GM19239 (cell line): ENCODE measurements around the gene SCAMP2.

Experiments used
- DNase-seq: peaks from one replicate; pipeline ENCODE4 v3.0.0; 2011; ENCODE audit warnings: low spot score; ENCODE audit not compliant: insufficient read length
- FAIRE-seq: peaks from 2 replicates; lab custom pipeline; 2011; peaks lifted over from hg19 to GRCh38; lab: Jason Lieb, UNC

The SCAMP2 gene

GRCh38 chr15:74865316-74865715 lies 7.8 kb downstream of the SCAMP2 start:
- FAIRE-seq (no peak), DNase-seq (no peak)

DNA sequence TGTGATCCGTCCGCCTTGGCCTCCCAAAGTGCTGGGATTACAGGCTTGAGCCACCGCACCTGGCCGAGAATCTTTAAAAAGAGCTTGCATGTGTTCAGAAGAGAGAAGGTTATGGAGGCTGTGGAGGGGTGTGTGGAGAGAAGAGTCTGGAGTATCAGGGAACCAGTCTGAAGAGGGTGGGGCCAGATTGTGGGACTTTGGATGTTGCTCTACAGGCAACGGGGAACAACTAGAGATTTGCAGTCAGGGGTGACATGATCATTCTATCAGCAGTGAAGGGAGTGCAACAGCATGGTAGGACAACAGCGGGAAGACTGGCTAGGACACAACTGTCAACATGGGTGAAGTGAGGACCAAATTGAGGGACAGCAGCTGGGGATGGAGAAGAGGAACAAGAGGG lies 8.9 kb downstream of the SCAMP2 start:
- DNase-seq (no peak), FAIRE-seq (no peak)

DNA sequence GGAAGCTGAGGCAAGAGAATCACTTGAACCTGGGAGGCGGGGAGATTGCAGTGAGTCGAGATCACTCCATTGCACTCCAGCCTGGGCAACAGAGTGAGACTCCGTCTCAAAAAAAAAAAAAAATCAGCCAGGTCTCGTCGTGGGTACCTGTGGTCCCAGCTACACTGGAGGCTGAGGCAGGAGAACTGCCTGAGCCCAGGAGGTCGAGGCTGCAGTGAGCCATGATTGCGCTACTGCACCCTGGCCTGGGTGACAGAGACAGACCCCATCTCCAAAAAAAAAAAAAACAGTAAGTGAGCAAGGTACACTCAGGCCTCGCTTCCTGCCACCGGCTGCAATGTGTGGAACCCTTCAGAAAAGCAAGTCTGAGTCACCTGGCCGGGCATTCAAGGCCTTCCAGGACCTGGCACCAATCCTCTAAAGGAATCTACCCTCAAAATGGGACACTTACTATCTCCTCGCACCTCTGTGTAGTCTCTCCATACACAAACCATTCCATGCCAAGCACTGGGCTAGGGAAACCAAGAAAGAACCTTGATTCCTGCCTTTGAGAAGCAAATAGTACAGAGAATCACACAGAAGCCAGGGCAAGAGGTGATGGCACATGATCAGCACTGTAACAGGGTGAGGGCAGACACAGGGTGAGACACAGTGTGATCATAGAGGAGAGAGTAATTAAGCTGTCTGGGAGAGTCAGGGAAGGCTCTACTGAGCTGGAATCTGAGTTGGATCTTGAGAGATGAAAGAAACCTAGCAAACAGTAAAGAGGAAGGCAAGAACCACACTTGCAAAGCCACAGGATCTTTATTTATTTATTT lies 9.7 kb downstream of the SCAMP2 start:
- FAIRE-seq (no peak), DNase-seq (no peak)

DNA sequence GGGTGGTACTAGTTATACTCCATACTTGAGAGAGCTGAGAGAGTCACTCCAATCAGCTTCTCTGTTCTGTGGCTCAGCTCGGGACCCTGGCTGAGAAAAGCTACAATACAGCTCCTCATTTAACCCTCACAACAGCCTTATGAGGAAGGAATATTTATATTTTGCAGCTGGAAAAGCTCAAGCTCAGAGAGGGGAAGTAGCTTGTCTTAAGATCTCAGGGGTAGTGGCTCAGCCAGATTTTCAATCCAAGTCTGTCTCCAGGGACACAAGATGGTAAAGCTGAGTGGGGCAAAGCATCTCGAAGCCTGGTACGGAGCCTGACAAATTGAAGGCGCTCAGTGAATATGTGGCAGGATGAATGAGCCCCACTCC lies 14.8 kb downstream of the SCAMP2 start:
- DNase-seq (no peak), FAIRE-seq (peak; percentile 42)

- FAIRE-seq, result no peak
- DNase-seq, result no peak
Observed at GRCh38 chr15:74857671-74858368, 15.3 kb downstream of the SCAMP2 start.

DNA sequence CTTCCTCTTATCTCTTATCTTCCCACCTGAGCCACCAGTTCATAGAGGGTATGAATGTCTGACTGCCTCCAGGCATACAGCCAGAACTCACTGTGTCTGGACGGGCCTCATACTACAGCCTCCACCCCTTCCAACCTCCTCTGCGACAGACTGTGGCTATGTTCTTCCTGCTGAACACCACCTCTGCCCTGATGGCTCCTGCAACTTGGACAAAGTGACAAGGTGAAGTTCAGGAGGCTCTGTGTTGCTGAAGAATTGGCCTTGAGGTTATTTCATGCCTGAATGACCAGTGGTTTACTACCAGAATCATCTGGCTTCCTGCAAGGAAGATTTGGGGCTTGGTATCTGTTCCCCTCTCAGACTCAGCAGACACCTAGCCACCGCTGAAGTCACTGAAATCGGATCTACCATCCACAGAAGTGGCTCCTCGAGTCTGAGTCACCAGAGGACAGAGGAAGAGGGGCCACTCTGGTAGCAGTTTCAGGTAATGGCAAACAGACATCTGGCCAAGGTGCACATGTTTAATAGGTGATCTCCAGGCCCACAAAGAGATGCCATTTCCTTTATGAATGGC lies 16.0 kb downstream of the SCAMP2 start:
- peak; percentile 99 for FAIRE-seq

GRCh38 chr15:74856537-74856936 lies 16.6 kb downstream of the SCAMP2 start:
- no peak for FAIRE-seq
- no peak for DNase-seq

More for the DNA sequence above, 16.0 kb downstream of the SCAMP2 start:
- DNase-seq, result peak; percentile 72

DNA sequence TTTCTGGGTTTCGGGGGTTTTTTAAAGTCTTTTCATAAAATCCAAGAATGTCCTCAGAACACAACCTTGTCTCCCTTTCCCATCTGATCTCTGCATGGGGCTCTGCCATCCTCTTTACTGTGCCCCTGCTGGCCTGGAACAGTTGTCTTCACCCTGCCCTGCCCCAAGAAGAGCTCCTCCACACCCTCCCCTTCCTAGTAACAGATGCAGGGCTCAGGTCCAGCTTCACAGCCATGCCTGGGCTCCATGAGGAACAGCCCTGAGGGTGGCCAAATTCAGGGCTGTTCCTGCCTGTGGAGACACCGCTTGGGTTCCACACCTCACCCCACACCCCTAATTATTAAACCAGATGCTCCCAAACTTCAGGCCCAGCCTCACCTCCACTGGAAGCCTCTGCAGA lies 17.3 kb downstream of the SCAMP2 start:
- DNase-seq (no peak), FAIRE-seq (no peak)

GRCh38 chr15:74854453-74855022 lies 18.6 kb downstream of the SCAMP2 start:
- DNase-seq (no peak), FAIRE-seq (no peak)

- FAIRE-seq, result no peak
- DNase-seq, result no peak
Observed at GRCh38 chr15:74851960-74852359, 21.2 kb downstream of the SCAMP2 start.

DNA sequence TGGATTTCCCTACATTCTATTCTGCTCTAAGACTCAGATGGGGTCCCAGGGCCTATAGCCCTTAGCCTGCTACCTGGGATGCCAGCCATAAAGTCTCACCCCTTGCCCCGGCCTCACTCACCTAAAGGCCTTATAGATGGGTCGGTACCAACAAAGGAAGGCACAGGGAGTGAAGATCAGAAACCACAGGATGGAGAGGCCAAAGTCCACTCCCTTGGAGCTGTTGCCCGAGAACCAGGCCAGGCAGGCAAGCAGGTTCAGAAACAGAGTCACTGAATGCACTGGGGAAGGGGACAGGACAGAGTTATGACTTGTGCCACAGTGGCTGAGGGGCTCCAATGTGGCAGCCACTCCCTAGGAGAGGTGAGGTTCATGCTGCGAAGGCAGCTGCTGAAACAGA lies 22.8 kb downstream of the SCAMP2 start:
- DNase-seq (no peak), FAIRE-seq (no peak)

DNA sequence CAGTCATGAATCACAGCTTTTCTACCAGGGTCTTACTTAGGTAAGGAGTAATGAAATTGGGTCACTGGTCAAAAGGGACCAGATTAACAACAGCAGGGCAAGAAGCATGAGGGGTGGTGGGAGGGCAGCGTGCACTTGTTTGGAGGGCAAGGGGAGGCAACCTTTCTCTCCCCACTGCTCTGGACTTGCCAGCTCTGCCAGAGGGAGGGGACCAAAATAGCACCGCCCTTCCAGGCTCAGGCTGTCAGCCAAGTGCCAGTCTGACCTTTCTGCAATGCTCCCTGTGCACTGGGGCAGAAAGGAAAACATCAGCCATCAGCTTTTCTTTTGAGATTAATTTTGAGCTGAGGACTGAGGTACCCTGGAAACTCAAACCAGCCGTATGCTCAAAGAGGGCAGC lies 25.7 kb downstream of the SCAMP2 start:
- FAIRE-seq, result no peak
- DNase-seq, result no peak

DNA sequence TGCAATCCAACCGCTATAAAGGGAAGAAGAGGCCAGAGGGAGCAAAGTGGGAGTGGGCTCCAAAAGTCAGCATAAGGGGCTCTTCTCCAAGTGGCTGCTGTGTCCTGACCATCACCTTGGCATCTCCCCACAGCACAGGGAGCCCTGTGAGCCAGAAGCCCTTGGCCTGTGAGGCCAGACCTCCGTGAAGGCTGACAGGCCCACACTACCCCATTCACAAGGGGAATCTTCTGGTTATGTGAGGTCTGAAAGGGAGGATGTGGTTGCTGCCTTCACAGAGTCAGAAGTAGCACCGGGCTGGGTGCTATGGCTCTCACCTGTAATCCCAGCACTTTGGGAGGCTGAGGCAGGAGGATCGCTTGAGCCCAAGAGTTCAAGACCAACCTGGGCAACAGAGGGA lies 27.6 kb downstream of the SCAMP2 start:
- no peak for FAIRE-seq
- DNase-seq, result no peak

DNA sequence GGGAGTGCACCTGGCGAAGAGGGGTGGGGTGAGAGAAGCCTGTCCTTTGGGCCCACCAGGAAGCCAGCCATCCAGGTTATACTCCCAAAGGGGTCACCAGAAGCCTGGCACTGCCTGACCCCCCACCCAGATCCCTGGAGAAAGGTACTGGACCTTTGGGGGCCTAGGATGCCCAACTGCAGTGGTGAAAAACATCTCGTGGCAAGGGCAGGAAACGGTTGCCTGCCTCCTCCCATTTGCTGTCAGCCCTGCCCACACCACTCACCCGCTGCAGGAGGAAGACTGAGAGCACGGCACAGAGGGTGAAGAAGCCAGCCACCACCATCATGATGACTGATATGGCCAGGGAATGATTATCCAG lies 28.0 kb downstream of the SCAMP2 start:
- FAIRE-seq (no peak), DNase-seq (no peak)

GRCh38 chr15:74844319-74845207 lies 28.6 kb downstream of the SCAMP2 start:
- FAIRE-seq, result no peak
- no peak for DNase-seq

GRCh38 chr15:74843891-74844299 lies 29.3 kb downstream of the SCAMP2 start:
- FAIRE-seq, result no peak
- DNase-seq, result no peak

DNA sequence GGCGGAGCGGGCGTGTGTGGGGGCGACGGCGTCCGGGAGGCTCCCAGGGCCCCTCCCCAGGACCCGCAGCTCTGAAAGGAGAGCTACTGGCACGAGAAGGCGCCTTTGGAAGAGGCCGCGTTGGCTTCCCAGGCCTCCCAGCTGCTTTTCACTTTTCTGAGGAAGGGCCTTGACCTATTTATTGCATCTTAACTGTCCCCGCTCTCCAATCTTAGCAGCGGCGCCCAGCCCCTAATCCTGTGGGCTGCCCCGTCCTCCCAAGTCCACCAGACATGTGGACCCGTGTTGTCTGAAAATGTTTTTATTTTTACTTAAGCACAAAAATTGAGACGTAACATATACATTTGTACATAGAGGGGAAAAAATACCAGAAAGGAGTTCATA lies 29.7 kb downstream of the SCAMP2 start:
- FAIRE-seq, result no peak
- no peak for DNase-seq

- FAIRE-seq (peak; percentile 93), DNase-seq (peak; percentile 97)
Observed at GRCh38 chr15:74842581-74843444, 30.4 kb downstream of the SCAMP2 start, which contains the start of gene ULK3. Gene ULK3 (minus strand): TSS chr15:74843156. CDS start chr15:74843105, 51 bp downstream.

GRCh38 chr15:74841891-74842373 lies 31.2 kb downstream of the SCAMP2 start:
- FAIRE-seq (no peak), DNase-seq (no peak)
